Measurements from ENCODE around the gene SYCP2. TPM values are rescaled to one million over a fixed set of nuclear protein-coding genes. Genes with fewer than 3 reads are reported as not detected.
"Not testable (repeated sequence)": the region's sequence is repeated elsewhere in the genome, so short reads cannot be mapped to it uniquely, and the experiment has no call there.

Gene SYCP2
- 1 to 10 TPM; 3.9 to 4.4 TPM for total RNA-seq

GRCh38 chr20:59933296-59933848 is at the start of gene SYCP2:
SYCP2 (minus strand) TSS chr20:59933637; CDS start chr20:59922413, 11,224 bp downstream.
- ChIA-PET POLR2A (no interaction called here), CTCF (interaction anchor here (0.9 to 1.7 kb wide), 3 partner anchors 14 to 30 kb away, joined by 3 to 7 read pairs (median 4); no protein-coding TSS in a partner anchor)

- CTCF ChIA-PET = no interaction called here
- POLR2A ChIA-PET = no interaction called here
Observed at GRCh38 chr20:59983076-59983475, 49.6 kb upstream of the SYCP2 start.

GRCh38 chr20:59977086-59977485 is 43.6 kb upstream of the SYCP2 start:
- ChIA-PET POLR2A (no interaction called here), CTCF (no interaction called here)

GRCh38 chr20:59976156-59976782 is 42.8 kb upstream of the SYCP2 start:
- ChIA-PET POLR2A (no interaction called here), CTCF (no interaction called here)

- POLR2A ChIA-PET = no interaction called here
- CTCF ChIA-PET = interaction anchor here (1.7 kb wide), 1 partner anchor 38 kb away, joined by 3 read pairs; no protein-coding TSS in a partner anchor
Observed at GRCh38 chr20:59972037-59972801, 38.8 kb upstream of the SYCP2 start.

GRCh38 chr20:59971428-59971827 is 38.0 kb upstream of the SYCP2 start:
- ChIA-PET POLR2A (no interaction called here), CTCF (no interaction called here)

- POLR2A ChIA-PET = no interaction called here
- CTCF ChIA-PET = interaction anchor here (0.6 kb wide), 1 partner anchor 38 kb away, joined by 3 read pairs; no protein-coding TSS in a partner anchor
Observed at GRCh38 chr20:59966428-59966827, 33.0 kb upstream of the SYCP2 start.

GRCh38 chr20:59962155-59962554 is 28.7 kb upstream of the SYCP2 start:
- POLR2A ChIA-PET = no interaction called here
- CTCF ChIA-PET = no interaction called here

- ChIA-PET POLR2A (no interaction called here), CTCF (no interaction called here)
Observed at GRCh38 chr20:59961423-59961822, 28.0 kb upstream of the SYCP2 start.

- CTCF ChIA-PET = no interaction called here
- POLR2A ChIA-PET = no interaction called here
Observed at GRCh38 chr20:59958626-59959025, 25.2 kb upstream of the SYCP2 start.

GRCh38 chr20:59958123-59958522 is 24.7 kb upstream of the SYCP2 start, which contains the start of gene CDH26:
CDH26 (plus strand) TSS chr20:59958423; CDS start chr20:59958727, 304 bp downstream.
- CTCF ChIA-PET = no interaction called here
- POLR2A ChIA-PET = no interaction called here

GRCh38 chr20:59957568-59957967 is 24.1 kb upstream of the SYCP2 start:
- CTCF ChIA-PET, POLR2A ChIA-PET: not testable (repeated sequence)

GRCh38 chr20:59955131-59955796 is 21.8 kb upstream of the SYCP2 start:
- CTCF ChIA-PET = no interaction called here
- POLR2A ChIA-PET = no interaction called here

GRCh38 chr20:59954718-59955117 is 21.3 kb upstream of the SYCP2 start:
- CTCF ChIA-PET = no interaction called here

GRCh38 chr20:59949911-59950310 is 16.5 kb upstream of the SYCP2 start:
- ChIA-PET POLR2A (interaction anchor here (1.4 kb wide), 1 partner anchor 10 kb away, joined by 9 read pairs; the partner anchor contains the start of genes FAM217B and PPP1R3D), CTCF (interaction anchor here (1.5 to 1.8 kb wide), 3 partner anchors 10 to 16 kb away, joined by 4 to 7 read pairs (median 5); partner anchors contain the start of genes FAM217B and PPP1R3D)

More at GRCh38 chr20:59954718-59955117, 21.3 kb upstream of the SYCP2 start:
- POLR2A ChIA-PET = no interaction called here

GRCh38 chr20:59948828-59949720 is 15.6 kb upstream of the SYCP2 start:
- CTCF ChIA-PET = interaction anchor here (1.8 kb wide), 2 partner anchors 9 to 15 kb away, joined by 4 to 7 read pairs; partner anchors contain the start of genes FAM217B and PPP1R3D
- POLR2A ChIA-PET = interaction anchor here (1.2 kb wide), 1 partner anchor 10 kb away, joined by 4 read pairs; the partner anchor contains the start of gene PPP1R3D

GRCh38 chr20:59948212-59948611 is 14.8 kb upstream of the SYCP2 start:
- ChIA-PET POLR2A (interaction anchor here (1.2 kb wide), 1 partner anchor 9 kb away, joined by 4 read pairs; the partner anchor contains the start of gene PPP1R3D), CTCF (interaction anchor here (1.8 kb wide), 1 partner anchor 14 kb away, joined by 4 read pairs; no protein-coding TSS in a partner anchor)

GRCh38 chr20:59947376-59947775 is 13.9 kb upstream of the SYCP2 start:
- CTCF ChIA-PET = interaction anchor here (1.6 kb wide), 2 partner anchors 13 to 110 kb away, joined by 3 to 7 read pairs; partner anchors contain the start of gene SYCP2
- POLR2A ChIA-PET = no interaction called here

- ChIA-PET CTCF (interaction anchor here (1.6 kb wide), 1 partner anchor 112 kb away, joined by 3 read pairs; no protein-coding TSS in a partner anchor), POLR2A (no interaction called here)
Observed at GRCh38 chr20:59945731-59946130, 12.3 kb upstream of the SYCP2 start.
